NCI-H2196 (cell line): Measurements from ENCODE around the gene WFIKKN2.
"Not testable (repeated sequence)": the region's sequence is repeated elsewhere in the genome, so short reads cannot be mapped to it uniquely, and the experiment has no call there.

Experiments used
- DNase-seq: peaks from one replicate; lab custom pipeline; 2025; ENCODE audit not compliant: unreplicated experiment; lab: John Stamatoyannopoulos, UW

WFIKKN2 gene

DNA sequence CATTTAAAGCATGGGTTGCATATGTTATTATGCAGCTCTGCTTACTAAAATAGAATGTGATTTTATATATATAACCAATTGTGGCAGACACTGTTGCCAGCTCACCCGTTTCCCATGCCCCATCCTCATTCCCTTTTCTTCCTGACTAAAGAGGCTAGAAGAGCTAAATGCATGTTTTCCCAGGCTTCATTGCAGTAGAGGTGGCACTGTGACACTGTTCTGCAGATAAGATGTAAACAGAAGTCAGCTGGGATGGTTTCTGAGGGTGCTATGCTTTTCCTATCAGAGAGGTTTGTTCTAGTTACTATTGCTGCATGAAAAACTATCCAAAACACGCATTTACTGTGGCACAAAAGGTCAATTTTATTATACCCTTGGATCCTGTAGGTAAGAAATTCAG, 36.5 kb downstream of the WFIKKN2 start:
- no peak for DNase-seq

DNA sequence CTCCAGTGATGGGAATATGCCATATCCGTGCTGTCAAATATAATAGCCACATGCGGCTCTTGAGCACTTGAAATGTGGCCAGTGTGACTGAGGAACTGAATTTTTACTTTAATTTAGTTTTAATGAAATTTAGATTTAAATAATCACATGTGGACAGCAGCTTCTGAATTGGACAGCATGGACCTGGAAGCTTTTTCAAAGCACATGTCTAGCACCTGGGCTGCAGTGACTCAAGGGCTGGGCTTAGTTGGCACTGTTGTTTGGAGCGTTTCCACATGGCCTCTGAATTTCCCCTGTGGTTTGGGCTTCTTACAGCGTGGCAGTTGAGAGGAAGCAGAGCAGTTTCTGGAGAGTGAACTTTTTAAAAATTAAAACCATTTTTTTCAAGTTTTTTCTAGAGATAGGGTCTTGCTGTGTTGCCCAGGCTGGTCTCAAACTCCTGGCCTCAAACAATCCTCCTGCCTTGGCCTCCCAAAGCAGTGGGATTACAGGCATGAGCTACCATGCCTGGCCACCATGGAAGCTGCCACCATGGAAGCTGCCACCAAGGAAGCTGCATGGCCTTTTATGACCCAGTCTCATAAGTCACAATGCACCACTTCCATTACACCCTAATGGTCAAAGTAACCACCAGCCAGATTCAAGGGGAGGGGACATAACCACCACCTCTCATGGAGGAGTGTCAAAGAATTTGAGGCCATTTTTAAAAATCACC, 37.5 kb downstream of the WFIKKN2 start:
- no peak for DNase-seq

- DNase-seq = no peak
Measured at GRCh38 chr17:50875074-50875473, 39.7 kb downstream of the WFIKKN2 start.

DNA sequence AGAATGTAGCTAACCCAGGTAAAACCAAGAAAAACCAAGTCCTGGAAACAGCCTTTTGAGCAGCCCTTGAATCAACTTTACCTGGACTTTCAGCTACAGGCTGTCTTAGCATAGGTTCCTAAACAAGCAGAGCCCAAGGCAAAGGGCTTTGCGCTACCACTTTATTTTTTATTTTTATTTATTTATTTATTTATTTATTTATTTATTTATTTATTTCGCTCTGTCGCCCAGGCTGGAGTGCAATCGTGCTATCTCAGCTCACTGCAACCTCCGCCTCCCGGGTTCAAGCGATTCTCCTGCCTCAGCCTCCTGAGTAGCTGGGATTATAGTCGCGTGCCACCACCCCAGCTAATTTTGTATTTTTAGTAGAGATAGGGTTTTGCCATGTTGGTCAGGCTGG, 41.7 kb downstream of the WFIKKN2 start:
- not testable (repeated sequence) for DNase-seq

DNA sequence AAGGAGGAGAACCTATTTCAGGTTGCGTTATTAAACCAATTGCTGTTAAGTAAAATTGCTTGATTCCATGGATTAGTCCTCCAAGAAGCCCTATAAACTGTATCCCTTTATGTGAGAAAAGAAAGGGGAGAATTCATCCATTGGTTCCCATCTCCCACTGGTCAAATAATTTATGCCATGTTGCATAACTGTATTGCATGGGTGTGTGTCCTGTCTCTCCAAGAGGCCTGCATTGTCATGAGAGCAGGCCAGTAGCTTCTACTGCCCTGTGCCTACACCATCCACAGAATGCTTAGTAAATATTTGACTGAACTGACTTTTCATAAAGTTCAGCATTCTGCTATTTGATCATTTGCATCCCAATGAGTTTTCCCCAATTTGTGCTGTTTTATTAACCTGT, 42.5 kb downstream of the WFIKKN2 start:
- no peak for DNase-seq

- DNase-seq = no peak
Measured at GRCh38 chr17:50879086-50879485, 43.7 kb downstream of the WFIKKN2 start.

DNA sequence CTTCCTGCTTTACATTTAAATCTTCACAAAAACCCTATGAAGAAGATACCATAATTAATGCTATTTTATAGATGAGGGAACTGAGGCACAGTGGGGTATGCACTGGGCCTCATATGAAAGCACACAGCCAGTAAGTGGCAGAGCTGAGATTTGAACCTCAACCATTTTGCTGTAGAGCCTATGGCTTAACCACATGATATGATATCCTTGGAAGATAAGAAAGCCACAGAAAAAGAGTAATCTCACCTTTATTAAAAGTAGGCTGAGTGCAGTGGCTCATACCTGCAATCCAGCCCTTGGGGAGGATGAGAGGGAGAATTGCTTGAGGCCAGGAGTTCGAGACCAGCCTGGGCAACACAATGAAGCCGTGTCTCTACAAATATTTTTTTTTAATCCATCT, 45.8 kb downstream of the WFIKKN2 start:
- DNase-seq = no peak

DNA sequence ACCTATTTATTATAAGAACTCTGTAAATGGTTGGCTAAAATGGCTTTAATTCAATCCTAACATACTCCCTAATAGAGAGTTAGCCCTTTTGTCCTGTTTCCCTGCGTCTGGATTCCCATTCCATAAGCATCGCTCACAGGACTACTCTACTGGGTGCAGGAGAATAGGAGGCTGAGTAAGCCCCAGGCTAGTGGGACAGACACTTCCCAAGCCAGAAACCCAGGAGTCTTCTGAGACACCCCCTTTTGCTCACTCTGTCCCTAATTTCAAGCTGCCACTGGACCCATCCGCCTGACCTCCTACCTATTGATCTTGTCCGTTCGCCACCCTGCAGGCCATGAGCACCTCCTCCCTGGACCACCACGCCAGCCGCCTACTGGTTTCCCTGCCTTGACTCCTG, 47.5 kb downstream of the WFIKKN2 start:
- no peak for DNase-seq

- no peak for DNase-seq
Measured at GRCh38 chr17:50883850-50884438, 48.6 kb downstream of the WFIKKN2 start.

DNA sequence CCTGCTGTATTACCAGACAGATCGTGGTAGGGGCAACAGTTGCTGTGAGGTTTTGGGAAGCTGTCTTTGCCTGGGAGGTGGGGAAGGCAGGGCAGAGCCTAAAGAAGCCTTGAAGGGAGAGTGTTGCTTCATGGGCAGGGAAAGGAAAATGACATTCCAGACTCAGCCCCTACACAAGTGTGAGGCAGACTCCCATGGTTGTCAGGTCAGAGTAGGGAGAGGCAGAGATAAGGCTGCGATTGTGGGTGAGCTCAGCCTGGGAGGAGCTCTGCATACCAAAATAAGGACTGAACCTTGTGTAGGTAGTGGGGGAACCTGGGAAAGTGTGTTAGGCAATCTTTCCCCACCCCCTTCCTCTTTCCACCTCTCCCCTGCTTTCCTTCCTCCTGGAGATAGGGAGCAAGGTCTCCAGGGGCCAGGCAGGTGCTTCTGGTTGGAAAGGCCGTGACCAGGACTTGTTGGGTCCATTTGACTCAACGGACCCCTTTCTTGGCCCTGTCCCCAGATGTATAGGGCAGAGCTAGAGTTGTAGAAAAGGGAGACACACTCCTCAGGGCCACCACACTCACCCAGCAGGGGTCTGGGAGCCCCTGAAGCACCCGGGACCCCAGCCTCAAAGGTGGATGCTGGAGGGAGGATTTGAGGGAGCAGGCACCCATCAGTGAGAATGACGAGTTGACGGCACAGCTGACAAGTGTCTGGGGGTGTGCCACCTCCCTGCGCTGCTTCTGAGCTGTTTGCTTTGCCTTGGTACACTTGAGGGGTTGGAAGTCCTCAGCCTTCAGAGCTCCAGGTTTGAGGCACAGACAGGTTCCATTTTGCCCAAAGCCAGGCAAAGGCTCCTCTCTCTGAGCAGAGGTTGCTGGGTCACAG, 49.3 kb downstream of the WFIKKN2 start:
- DNase-seq = no peak

DNA sequence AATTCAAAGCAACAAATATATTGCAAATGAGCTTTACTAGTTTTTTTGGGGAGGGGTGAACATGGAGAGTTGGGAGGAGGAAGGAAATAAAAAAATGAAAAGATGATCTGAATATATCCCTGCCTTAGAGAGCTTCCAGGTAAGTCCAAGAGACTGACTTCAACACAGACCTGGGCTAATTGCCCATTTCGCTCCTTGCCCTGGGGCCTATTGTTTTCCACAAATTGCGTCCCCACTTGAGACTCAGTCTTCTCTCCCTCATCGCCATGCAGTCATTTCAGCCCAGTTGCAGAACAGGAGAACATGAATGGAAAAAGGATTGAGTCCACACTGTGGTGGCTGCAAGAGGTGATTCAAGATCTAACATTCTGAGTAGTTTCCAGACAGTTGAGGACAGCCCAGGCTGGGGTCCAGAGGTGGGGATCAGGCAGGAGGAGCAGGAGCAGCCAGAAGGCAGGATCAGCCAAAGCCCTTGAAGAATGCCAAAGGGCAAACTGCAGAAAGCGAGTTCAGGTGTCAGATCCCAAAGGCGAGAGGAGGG, 52.4 kb downstream of the WFIKKN2 start:
- DNase-seq = no peak

DNA sequence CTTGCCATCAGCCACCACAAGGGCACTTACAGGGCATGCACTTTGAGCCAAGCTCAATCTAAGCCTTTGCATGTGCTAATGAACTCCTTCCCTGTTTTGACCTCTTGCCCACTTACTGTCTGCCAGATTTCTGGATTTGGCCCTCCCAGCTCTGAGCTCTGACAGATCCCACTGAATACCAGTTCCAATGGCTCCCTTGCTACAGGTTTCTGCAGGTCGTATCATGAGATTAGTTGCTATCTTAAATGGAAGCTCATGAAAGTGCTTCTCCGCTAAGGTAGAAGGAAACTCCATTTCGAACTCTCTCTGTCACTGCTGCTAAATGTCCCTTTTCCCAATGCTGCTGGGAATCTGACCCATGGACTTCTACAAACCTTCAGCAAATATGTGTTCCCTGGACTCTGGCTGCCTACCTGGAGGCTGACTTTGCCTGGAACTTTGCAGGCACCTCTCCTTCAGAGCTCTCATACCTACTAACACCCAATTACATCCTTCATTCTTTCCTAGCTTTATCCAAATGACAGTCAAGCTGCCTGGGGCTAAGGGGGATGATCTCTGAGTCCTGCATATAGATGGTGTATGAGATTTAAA, 54.2 kb downstream of the WFIKKN2 start:
- no peak for DNase-seq

GRCh38 chr17:50890675-50891516, 55.5 kb downstream of the WFIKKN2 start:
- DNase-seq = no peak

DNA sequence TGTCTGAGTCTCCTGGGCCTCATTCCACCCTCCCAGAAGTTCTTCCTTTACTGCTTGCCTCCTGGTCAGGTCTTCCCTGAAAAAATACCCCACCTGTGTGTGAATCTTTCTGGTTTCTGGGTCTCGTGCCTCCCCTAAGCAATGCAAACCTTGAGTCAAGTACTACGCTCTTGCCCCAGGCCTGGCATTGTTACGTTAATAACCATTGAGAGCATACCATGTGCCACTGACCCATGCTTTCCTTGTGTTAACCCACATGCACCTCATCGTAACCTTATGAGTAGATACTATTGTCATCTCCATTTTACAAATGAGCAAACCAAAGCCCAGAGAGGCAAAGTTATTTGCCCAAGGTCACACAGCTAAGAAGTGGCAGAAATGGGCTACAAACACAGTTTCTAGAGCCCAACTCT, 56.2 kb downstream of the WFIKKN2 start:
- no peak for DNase-seq
